BLaER1 (cell line): Measurements from ENCODE around the gene MMP17.

Experiments
- H3K27ac ChIP-seq: shearing (Covaris generic); formaldehyde crosslinking; 2 replicates; pipeline ENCODE4 v1.8.1; 2022
- H3K27me3 ChIP-seq: shearing (Covaris generic); formaldehyde crosslinking; 2 replicates; pipeline ENCODE4 v1.8.1; 2022
- H3K36me3 ChIP-seq: shearing (Covaris generic); formaldehyde crosslinking; 2 replicates; pipeline ENCODE4 v1.8.1; 2022
- H3K4me1 ChIP-seq: shearing (Covaris generic); formaldehyde crosslinking; 2 replicates; pipeline ENCODE4 v1.8.1; 2022
- H3K4me2 ChIP-seq: shearing (Covaris generic); formaldehyde crosslinking; 2 replicates; pipeline ENCODE4 v1.8.1; 2022
- H3K4me3 ChIP-seq: shearing (Covaris generic); formaldehyde crosslinking; 2 replicates; pipeline ENCODE4 v1.8.1; 2022
- H3K9ac ChIP-seq: shearing (Covaris generic); formaldehyde crosslinking; 2 replicates; pipeline ENCODE4 v1.8.1; 2022
- H3K9me3 ChIP-seq: shearing (Covaris generic); formaldehyde crosslinking; 2 replicates; pipeline ENCODE4 v1.8.1; 2022
- H4K20me1 ChIP-seq: shearing (Covaris generic); formaldehyde crosslinking; 2 replicates; pipeline ENCODE4 v1.8.1; 2022
- Cebpa-rat ChIP-seq: shearing (Covaris generic); IDR thresholded peaks from 2 replicates; pipeline ENCODE4 v1.8.1; 2022

The MMP17 gene

DNA sequence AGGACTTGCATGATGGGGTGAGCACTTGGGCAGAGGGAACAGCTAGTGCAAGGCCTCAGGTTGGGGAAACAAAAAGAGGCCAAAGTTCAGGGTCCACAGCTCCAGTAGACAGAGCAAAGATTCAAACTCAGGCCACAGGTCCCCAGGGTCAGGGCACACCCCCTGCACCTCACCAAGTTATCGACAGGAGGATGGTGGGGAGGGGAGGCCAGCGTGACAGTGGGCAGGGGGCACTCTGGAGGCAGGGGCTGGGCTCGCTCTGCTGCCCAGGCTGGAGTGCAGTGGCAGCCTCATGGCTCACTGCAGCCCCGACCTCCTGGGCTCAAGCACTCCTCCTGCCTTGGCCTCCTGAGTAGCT, 33.9 kb downstream of the MMP17 start:
- Histone ChIP-seq H4K20me1 (no peaks in the 10 kb centered on the region), H3K9ac (no peak overlapping the region), H3K4me2 (no peak overlapping the region), H3K27ac (no peak overlapping the region), H3K4me1 (peaks cover 9% of the 10 kb centered on the region), H3K4me3 (no peak overlapping the region), H3K36me3 (no peaks in the 10 kb centered on the region), H3K9me3 (no peaks in the 10 kb centered on the region), H3K27me3 (no peaks in the 10 kb centered on the region)
- no peak for TF ChIP-seq Cebpa-rat

- Histone ChIP-seq H4K20me1 (no peaks in the 10 kb centered on the region), H3K27ac (no peak overlapping the region), H3K4me3 (no peak overlapping the region), H3K4me2 (no peak overlapping the region), H3K9ac (no peak overlapping the region), H3K9me3 (no peaks in the 10 kb centered on the region), H3K4me1 (peaks cover 9% of the 10 kb centered on the region), H3K27me3 (no peaks in the 10 kb centered on the region), H3K36me3 (no peaks in the 10 kb centered on the region)
- no peak for TF ChIP-seq Cebpa-rat
Observed at GRCh38 chr12:131862600-131862993, 34.4 kb downstream of the MMP17 start.

- no peak overlapping the region for H3K4me3 ChIP-seq
- no peak overlapping the region for H3K27ac ChIP-seq
- no peak for TF ChIP-seq Cebpa-rat
- no peaks in the 10 kb centered on the region for H3K9me3 ChIP-seq
- H3K9ac ChIP-seq: no peak overlapping the region
- no peak overlapping the region for H3K4me2 ChIP-seq
- H3K4me1 ChIP-seq: peaks cover 9% of the 10 kb centered on the region
- no peaks in the 10 kb centered on the region for H3K36me3 ChIP-seq
- no peaks in the 10 kb centered on the region for H4K20me1 ChIP-seq
- H3K27me3 ChIP-seq: no peaks in the 10 kb centered on the region
Observed at GRCh38 chr12:131862994-131863710, 35.0 kb downstream of the MMP17 start.

DNA sequence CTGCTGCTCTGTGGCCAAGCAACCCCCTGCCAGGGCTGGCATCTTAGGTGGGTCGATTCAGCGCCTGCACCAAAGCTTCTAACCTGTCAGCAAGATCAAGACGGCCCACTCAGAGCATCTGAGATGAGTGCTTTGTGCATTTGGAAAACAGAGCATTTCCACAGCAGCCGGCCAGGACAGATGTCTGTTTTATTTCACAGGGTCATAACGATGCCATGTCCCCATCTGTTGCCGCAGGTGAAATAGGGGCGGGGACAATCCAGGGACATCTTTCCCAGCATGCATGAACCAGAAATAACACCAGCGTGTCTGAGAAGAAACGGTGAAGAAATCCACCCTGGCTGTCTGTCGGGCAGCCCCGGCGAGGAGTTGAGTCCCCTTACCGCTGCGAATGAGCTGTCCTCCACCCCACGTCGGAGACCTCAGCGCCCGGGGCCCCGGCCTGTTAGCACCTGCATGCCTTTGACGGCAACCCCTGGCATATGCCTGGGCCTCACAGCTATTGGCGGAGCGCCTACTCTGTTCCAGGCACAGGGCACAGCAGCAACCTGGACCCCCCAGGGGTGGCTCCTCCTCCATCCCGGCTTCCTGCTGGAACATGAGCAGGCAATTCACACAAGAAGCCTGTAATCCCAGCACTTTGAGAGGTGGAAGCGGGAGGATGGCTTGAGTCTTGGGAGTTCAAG, 35.7 kb downstream of the MMP17 start:
- no peaks in the 10 kb centered on the region for H3K27me3 ChIP-seq
- H3K36me3 ChIP-seq: no peaks in the 10 kb centered on the region
- H3K4me3 ChIP-seq: no peak overlapping the region
- H3K27ac ChIP-seq: no peak overlapping the region
- H3K4me1 ChIP-seq: peaks cover 9% of the 10 kb centered on the region
- no peaks in the 10 kb centered on the region for H3K9me3 ChIP-seq
- no peak overlapping the region for H3K4me2 ChIP-seq
- H3K9ac ChIP-seq: no peak overlapping the region
- H4K20me1 ChIP-seq: no peaks in the 10 kb centered on the region
- no peak for TF ChIP-seq Cebpa-rat

DNA sequence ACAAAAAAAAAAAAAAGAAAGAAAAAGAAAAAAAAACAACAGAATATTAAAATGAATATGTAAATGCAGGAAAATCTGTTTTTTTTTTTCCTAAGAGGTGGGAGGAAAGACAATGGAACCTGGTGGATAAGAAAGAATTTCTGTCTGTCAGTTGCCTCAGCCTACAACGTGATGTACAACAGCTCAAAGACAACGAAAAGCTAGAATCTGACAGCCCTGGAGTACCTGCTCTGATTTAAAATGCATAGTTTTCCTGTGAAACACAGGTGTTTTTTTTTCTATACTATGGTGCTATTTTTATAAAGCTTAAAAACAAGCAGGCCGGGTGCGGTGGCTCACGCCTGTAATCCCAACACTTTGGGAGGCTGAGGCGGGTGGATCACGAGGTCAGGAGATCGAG, 36.3 kb downstream of the MMP17 start:
- Histone ChIP-seq H3K4me3 (no peak overlapping the region), H3K36me3 (no peaks in the 10 kb centered on the region), H3K27ac (no peak overlapping the region), H4K20me1 (no peaks in the 10 kb centered on the region), H3K9ac (no peak overlapping the region), H3K4me2 (no peak overlapping the region), H3K4me1 (peaks cover 9% of the 10 kb centered on the region), H3K27me3 (no peaks in the 10 kb centered on the region), H3K9me3 (no peaks in the 10 kb centered on the region)
- no peak for TF ChIP-seq Cebpa-rat

DNA sequence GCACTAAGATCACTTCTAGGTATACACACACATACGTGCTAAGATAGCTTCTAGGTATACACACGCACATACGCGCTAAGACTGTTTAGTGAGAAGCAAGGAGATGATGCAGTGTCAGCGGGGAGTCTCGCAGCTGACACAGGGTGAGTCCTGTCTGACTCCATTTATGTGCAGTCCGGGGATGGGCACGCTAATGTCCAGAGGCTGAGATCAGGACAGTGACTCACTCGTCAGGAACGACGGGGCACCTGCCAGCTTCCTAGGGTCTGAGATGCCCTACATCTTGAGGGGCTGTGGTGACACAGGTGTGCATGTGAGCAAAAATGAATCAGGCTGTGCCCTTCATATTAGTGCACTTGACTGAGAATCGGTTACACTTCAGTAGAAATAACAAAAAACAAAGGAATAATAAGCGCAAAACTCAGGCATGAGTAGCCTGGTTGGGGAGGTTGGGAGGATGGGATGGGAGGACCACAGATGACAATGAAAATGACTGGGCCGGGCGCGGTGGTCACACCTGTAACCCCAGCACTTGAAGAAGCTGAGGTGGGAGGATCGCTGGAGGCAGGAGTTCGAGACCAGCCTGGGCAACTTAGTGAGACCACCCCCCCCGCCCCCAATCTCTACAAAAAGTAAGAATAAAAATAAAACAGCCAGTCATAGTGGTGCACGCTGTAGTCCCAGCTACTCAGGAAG, 37.1 kb downstream of the MMP17 start:
- H3K4me3 ChIP-seq: no peak overlapping the region
- no peak overlapping the region for H3K4me2 ChIP-seq
- no peaks in the 10 kb centered on the region for H4K20me1 ChIP-seq
- TF ChIP-seq Cebpa-rat: no peak
- no peaks in the 10 kb centered on the region for H3K36me3 ChIP-seq
- H3K27me3 ChIP-seq: no peaks in the 10 kb centered on the region
- peaks cover 7% of the 10 kb centered on the region for H3K4me1 ChIP-seq
- no peaks in the 10 kb centered on the region for H3K9me3 ChIP-seq
- no peak overlapping the region for H3K27ac ChIP-seq
- H3K9ac ChIP-seq: no peak overlapping the region

- H3K4me1 ChIP-seq: no peaks in the 10 kb centered on the region
- peaks cover 6% of the 10 kb centered on the region for H3K9me3 ChIP-seq
- no peak overlapping the region for H3K4me3 ChIP-seq
- no peak overlapping the region for H3K4me2 ChIP-seq
- no peaks in the 10 kb centered on the region for H3K36me3 ChIP-seq
- H3K27ac ChIP-seq: no peak overlapping the region
- H3K27me3 ChIP-seq: no peaks in the 10 kb centered on the region
- no peaks in the 10 kb centered on the region for H4K20me1 ChIP-seq
- H3K9ac ChIP-seq: no peak overlapping the region
- no peak for TF ChIP-seq Cebpa-rat
Observed at GRCh38 chr12:131867471-131867870, 39.3 kb downstream of the MMP17 start.

DNA sequence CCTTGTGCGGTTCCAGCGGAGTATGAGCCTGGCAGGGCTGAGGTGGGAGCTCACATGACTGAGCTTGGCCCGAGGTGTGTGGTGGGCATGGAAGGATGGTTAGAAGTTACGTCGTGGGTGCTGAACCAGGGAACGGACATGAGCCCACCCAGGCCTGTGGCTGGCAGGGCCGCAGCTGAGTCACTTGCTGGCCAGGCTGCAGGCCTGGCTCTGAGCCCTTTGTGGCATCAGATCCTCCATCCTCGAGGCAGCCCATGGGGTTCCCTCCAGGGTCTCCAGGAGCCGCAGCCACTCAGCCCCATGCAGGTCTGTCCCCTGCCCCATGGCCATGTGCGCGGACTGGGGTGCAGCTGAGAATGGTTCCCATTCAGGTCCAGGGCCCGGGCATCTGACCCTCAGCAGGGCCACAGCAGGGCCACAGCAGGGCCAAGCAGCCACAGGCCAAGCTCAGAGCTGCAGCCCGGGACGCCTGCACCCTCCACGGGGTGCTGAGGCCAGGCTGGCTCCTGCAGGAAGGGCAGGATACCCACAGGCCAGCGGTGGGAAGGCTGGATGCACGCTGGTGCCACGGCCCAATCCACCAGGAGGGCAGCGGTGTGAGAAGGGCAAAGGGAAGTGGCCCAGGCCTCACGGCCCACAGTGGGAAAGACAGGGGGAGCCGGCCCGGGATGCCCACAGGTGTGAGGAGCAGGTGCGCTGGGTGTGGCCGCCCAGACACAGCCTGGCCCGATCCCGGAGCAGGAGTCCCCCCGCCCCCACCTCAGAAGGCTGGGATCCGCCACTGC, 39.9 kb downstream of the MMP17 start:
- H3K9ac ChIP-seq: no peak overlapping the region
- no peaks in the 10 kb centered on the region for H4K20me1 ChIP-seq
- H3K27ac ChIP-seq: no peak overlapping the region
- H3K27me3 ChIP-seq: no peaks in the 10 kb centered on the region
- no peaks in the 10 kb centered on the region for H3K36me3 ChIP-seq
- H3K4me2 ChIP-seq: no peak overlapping the region
- peaks cover 11% of the 10 kb centered on the region for H3K9me3 ChIP-seq
- H3K4me3 ChIP-seq: no peak overlapping the region
- no peaks in the 10 kb centered on the region for H3K4me1 ChIP-seq
- no peak for TF ChIP-seq Cebpa-rat

GRCh38 chr12:131869871-131870418, 41.8 kb downstream of the MMP17 start:
- Histone ChIP-seq H4K20me1 (no peaks in the 10 kb centered on the region), H3K27me3 (no peaks in the 10 kb centered on the region), H3K4me3 (no peak overlapping the region), H3K9me3 (peaks cover 25% of the 10 kb centered on the region), H3K4me1 (no peaks in the 10 kb centered on the region), H3K27ac (no peak overlapping the region), H3K9ac (no peak overlapping the region), H3K4me2 (no peak overlapping the region), H3K36me3 (no peaks in the 10 kb centered on the region)
- TF ChIP-seq Cebpa-rat: no peak
